NB4 (cell line): ENCODE data around the gene NFE2L1.

Experiments used
- DNase-seq: peaks from one replicate; pipeline ENCODE4 v3.0.0; 2010; ENCODE audit warnings: low read depth
- H3K4me3 ChIP-seq: one replicate; pipeline ENCODE4 v1.5.1; 2011; ENCODE audit warnings: mild to moderate bottlenecking, low read depth, low read length, moderate library complexity
- CTCF ChIP-seq: IDR thresholded peaks from one replicate; pipeline ENCODE4 v1.5.1; 2012; ENCODE audit warnings: low read depth, low read length
- MYC ChIP-seq: IDR thresholded peaks from 2 replicates; pipeline ENCODE4 v1.6.1; 2011; ENCODE audit warnings: low read depth, low read length
- POLR2A ChIP-seq: IDR thresholded peaks from 2 replicates; pipeline ENCODE4 v1.6.1; 2011; ENCODE audit warnings: mild to moderate bottlenecking; ENCODE audit not compliant: insufficient read length; ENCODE audit errors: extremely low read depth
- TF ChIP-seq, protein P1 (sequence below): IDR thresholded peaks from 2 replicates; pipeline ENCODE4 v1.6.1; 2011; ENCODE audit warnings: low read depth, low read length

Gene NFE2L1

DNA sequence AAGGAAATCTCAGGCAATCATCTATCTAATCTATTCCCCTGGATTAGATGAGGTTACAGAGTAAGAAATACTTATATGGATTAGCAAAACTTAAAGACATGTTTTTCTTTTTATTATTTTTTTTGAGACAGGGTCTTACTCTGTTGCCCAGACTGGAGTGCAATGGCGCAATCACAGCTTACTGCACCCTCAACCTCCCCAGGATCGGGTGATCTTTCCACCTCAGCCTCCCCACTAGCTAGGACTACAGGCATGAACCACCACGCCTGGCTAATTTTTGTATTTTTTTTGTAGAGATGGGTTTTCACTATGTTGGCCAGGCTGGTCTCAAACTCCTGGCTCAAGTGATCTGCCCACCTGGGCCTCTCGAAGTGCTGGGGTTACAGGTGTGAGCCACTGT is 3.3 kb upstream of the NFE2L1 start:
- H3K4me3 ChIP-seq: no peak overlapping the region
- DNase-seq: no peak
- TF ChIP-seq POLR2A (no peak), MYC (no peak), CTCF (no peak)
- TF ChIP-seq, protein P1, sequence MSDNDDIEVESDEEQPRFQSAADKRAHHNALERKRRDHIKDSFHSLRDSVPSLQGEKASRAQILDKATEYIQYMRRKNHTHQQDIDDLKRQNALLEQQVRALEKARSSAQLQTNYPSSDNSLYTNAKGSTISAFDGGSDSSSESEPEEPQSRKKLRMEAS: no peak

DNA sequence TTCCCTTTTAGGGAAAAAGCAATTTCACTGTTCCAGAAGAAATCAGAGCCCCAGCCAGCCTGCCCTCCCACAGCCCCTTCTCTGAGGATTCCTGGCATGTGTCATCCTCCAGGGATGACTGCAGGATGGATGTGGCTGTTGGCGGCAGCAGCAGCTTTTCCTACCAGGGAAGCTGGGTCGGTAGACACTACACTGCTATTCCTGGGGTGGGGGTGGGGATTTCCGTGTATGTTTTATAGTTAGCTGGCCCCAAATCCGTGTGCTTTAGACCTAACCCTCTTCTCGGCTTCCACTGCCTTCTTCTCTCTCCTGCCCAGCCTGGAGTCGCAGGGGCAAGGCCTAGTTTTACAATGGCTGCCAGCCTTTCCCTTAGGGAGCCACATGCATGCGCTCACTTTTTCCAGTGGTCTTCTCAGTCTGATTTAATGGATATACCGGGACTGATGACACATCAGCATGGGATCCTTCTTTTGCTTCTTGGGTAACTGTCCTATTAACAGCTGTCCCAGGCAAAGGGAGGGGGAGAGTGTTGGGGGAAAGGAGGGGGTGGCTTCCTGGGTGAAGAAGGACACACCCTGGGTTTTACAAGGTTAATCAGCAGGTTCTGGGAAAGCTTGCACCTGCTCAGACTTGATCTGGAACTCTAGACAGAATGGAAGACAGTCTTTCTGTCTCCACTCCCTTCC is 2.7 kb upstream of the NFE2L1 start:
- TF ChIP-seq CTCF (no peak), MYC (no peak), POLR2A (no peak)
- TF ChIP-seq, protein P1: no peak
- H3K4me3 ChIP-seq: peak overlapping the region; percentile 92
- peak; percentile 28 for DNase-seq

DNA sequence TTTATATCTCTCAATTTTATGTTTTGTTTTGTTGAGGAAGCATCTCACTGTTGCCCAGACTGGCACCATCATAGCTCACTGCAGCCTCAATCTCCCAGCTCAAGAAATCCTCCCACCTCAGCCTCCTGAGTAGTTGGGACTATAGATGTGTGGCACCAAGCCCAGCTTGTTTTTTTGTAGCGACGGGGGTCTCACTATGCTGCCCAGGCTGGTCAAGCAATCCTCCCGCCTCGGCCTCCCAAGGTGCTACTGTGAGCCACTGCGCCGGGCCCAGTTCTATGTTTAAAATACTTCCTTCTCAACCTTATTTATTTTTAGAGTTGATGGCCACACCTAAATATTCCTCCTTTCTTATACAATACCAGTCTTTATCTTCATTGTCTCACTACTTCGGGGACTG is 1.9 kb upstream of the NFE2L1 start:
- DNase-seq: no peak
- TF ChIP-seq MYC (no peak), CTCF (no peak), POLR2A (no peak)
- TF ChIP-seq, protein P1: no peak
- peak overlapping the region; percentile 92 for H3K4me3 ChIP-seq

DNA sequence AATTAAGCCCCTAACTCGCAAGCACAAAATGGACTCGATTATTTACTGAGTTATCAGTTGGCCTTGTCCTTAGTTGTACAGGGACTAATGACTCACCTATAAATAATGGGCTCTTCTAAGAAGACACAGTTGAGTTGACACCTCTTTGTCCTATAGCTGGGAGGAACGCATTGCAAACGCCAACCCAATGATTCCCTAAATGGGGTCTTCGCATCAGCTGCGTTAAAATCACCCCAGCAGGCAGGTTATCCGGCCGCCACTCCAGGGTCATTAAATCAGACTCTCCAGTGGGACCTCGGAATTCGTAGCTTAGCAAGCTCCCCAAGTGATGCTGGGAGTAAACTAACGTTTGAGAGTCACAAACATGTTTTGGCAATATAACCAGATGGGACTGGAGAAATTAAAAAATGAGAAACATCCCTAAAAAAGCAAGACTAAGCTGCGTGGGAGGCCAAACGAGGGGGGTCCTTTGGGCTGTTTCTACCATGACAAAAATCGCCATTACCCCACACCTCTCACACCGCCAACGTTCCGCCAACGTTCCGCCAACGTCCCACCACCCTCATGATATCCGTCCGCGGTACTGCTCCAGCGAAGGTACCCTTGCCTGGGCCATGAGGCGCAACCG is 932 bp upstream of the NFE2L1 start:
- DNase-seq: peak; percentile 34
- no peak for TF ChIP-seq CTCF
- no peak for TF ChIP-seq POLR2A
- TF ChIP-seq, protein P1: no peak
- no peak for TF ChIP-seq MYC
- H3K4me3 ChIP-seq: peak overlapping the region; percentile 92

DNA sequence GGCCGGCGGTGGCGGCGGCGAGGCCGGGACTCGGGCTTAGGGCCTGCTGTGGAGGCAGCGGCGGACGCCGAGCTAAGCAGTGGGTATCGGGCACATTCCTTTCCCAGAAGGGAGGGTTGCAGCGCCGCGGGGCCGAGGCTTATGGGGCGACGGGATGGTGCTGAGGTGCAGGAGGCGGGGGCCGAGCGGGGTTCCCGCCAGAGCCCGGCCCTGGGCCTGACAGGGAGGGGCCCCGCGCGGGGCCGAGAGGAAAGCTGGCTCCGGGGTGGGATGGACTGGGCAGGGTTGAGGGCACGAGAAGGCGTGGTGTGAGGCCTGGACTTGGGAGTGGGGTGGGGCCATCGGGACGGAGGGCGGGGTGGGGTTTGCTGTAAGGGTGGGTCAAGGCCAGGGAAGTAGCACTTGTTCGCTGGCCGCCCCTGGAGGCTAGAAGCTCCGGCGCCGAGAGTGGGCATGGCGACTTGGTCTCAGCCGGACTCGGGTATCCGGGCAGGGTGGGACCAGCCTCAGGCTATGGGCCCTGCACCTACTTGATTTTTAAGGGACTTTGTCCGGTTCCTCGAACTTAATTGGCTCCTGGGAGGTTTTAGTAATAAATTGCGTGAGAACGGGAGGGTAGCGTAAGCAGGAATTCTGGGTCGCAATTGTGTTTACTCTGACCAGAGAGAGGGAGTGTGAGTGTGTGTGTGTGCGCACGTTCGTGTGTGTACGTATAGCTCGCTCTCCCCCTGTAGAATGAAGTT is 396 bp downstream of the NFE2L1 start:
- DNase-seq: peak; percentile 94
- no peak for TF ChIP-seq CTCF
- TF ChIP-seq, protein P1: peak; percentile 14; the same call in 1 of the 2 replicates
- peak; percentile 51 for TF ChIP-seq MYC
- peak; percentile 60 for TF ChIP-seq POLR2A

More for the DNA sequence above, 396 bp downstream of the NFE2L1 start:
- peak overlapping the region; percentile 94 for H3K4me3 ChIP-seq
